ENCODE measurements around the gene VSTM2L.

VSTM2L gene

GRCh38 chr20:37885593-37886503, 17.1 kb upstream of the VSTM2L start:
- no peak for TF ChIP-seq CTCF (IDR thresholded peaks at IDR 0.05; ENCODE audit: low read depth, low read length)
- H3K4me3 ChIP-seq (replicated peaks in 1 of 2; ENCODE audit: low read depth in 2 of 2, low read length in 2 of 2) = no peak overlapping the region

GRCh38 chr20:37886851-37887297, 16.1 kb upstream of the VSTM2L start:
- peak in 1 of 2 donors; percentile 29 for DNase-seq (ENCODE audit: low read depth in 2 of 2)
- TF ChIP-seq CTCF (IDR thresholded peaks at IDR 0.05; ENCODE audit: low read depth, low read length) = no peak
- no peak overlapping the region for H3K4me3 ChIP-seq (replicated peaks in 1 of 2; ENCODE audit: low read depth in 2 of 2, low read length in 2 of 2)

More at GRCh38 chr20:37885593-37886503, 17.1 kb upstream of the VSTM2L start:
- no peak for DNase-seq (ENCODE audit: low read depth in 2 of 2)

GRCh38 chr20:37888641-37889040, 14.3 kb upstream of the VSTM2L start:
- no peak overlapping the region for H3K4me3 ChIP-seq (replicated peaks in 1 of 2; ENCODE audit: low read depth in 2 of 2, low read length in 2 of 2)
- no peak for TF ChIP-seq CTCF (IDR thresholded peaks at IDR 0.05; ENCODE audit: low read depth, low read length)
- DNase-seq (ENCODE audit: low read depth in 2 of 2) = no peak

GRCh38 chr20:37890108-37890507, 12.8 kb upstream of the VSTM2L start:
- TF ChIP-seq CTCF (IDR thresholded peaks at IDR 0.05; ENCODE audit: low read depth, low read length) = no peak
- H3K4me3 ChIP-seq (replicated peaks in 1 of 2; ENCODE audit: low read depth in 2 of 2, low read length in 2 of 2) = no peak overlapping the region
- DNase-seq (ENCODE audit: low read depth in 2 of 2) = no peak

GRCh38 chr20:37890643-37891042, 12.3 kb upstream of the VSTM2L start:
- TF ChIP-seq CTCF (IDR thresholded peaks at IDR 0.05; ENCODE audit: low read depth, low read length) = no peak
- no peak overlapping the region for H3K4me3 ChIP-seq (replicated peaks in 1 of 2; ENCODE audit: low read depth in 2 of 2, low read length in 2 of 2)
- no peak for DNase-seq (ENCODE audit: low read depth in 2 of 2)

GRCh38 chr20:37892001-37892400, 10.9 kb upstream of the VSTM2L start:
- TF ChIP-seq CTCF (IDR thresholded peaks at IDR 0.05; ENCODE audit: low read depth, low read length) = no peak
- DNase-seq (ENCODE audit: low read depth in 2 of 2) = no peak
- no peak overlapping the region for H3K4me3 ChIP-seq (replicated peaks in 1 of 2; ENCODE audit: low read depth in 2 of 2, low read length in 2 of 2)

All from cardiac fibroblast (primary cell).